IgD-negative memory B cell (primary cell): ENCODE results near the gene EPPIN. TPM values are rescaled to one million over a fixed set of nuclear protein-coding genes. Genes with fewer than 3 reads are reported as not detected.

Source experiments
- H3K27ac Mint-ChIP-seq, 3 donors: one replicate each; pipeline ENCODE4 v1.8.0; 2020 to 2022; ENCODE audit warnings: mild to moderate bottlenecking in 3 of 3, mixed read lengths in 3 of 3, moderate library complexity in 1 of 3
- H3K27me3 Mint-ChIP-seq: one replicate; pipeline ENCODE4 v1.8.0; 2021; ENCODE audit warnings: mixed read lengths
- H3K36me3 Mint-ChIP-seq: one replicate; pipeline ENCODE4 v1.8.0; 2020; ENCODE audit warnings: mild to moderate bottlenecking, mixed read lengths
- H3K4me1 Mint-ChIP-seq, 3 donors: one replicate each; pipeline ENCODE4 v1.8.0; 2020 to 2022; ENCODE audit warnings: mixed read lengths in 3 of 3, mild to moderate bottlenecking in 1 of 3
- H3K4me3 Mint-ChIP-seq, 4 donors: one replicate each; pipeline ENCODE4 v1.8.0; 2020 to 2022; ENCODE audit warnings: mild to moderate bottlenecking in 4 of 4, mixed read lengths in 4 of 4, moderate library complexity in 3 of 4
- H3K9me3 Mint-ChIP-seq, 3 donors: one replicate each; pipeline ENCODE4 v1.8.0; 2020 to 2021; ENCODE audit warnings: mixed read lengths in 3 of 3, mild to moderate bottlenecking in 1 of 3
- polyA plus RNA-seq: library from polyadenylated mRNA; unstranded; fragments of 300-500 nt; fragmentation: Illumina TruSeq; gene quantifications from one replicate; pipeline ENCODE4 v1.2.3, GENCODE V29; 2021

Gene EPPIN
- polyA plus RNA-seq, 1 donor from 2014 or later: not detected

DNA sequence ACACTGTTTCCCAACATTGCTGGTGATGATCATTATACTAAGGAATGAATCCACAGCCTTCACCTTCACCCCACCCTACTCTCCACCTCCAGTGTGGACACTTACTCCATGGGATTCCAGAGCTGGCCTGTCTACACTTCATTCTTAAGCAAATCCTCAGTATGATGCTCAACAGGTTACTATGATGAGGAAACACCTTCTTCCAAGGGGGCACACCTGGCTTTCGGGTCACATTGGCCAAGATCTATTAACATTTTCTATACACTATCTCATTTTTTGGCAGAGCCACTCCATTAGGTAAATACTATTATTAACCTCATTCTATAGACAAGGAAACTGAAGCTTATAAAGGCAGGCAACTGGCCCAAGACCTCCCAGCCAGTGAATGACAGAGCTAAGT, 8.0 kb upstream of the EPPIN start:
- Mint-ChIP-seq H3K36me3 (no peaks in the 10 kb centered on the region), H3K27me3 (peaks cover 21% of the 10 kb centered on the region), H3K27ac (no peak overlapping the region), H3K4me3 (no peak overlapping the region), H3K4me1 (no peaks in the 10 kb centered on the region), H3K9me3 (peaks cover 3 to 7% (median 3%) of the 10 kb centered on the region in 3 donors)

DNA sequence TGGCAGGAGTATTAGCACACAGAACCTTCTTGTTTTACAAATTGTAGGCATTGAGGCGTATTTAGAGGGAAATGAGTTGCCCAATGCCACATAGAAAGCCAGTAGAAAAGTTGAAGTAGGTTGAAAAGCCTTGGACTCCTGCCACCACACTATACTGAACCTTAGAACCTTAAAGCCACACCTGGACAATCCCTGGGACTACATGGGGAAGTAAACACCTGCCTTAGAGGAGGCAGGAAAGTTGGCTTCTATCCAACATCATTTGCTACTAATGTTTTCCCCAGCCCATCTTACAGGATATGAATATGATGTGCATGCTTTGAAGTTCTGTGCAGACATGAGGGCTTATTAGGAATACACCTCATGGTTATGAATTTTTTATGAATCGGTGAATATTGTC, 5.3 kb upstream of the EPPIN start:
- H3K27me3 Mint-ChIP-seq: peaks cover 18% of the 10 kb centered on the region
- no peaks in the 10 kb centered on the region for H3K36me3 Mint-ChIP-seq
- H3K4me3 Mint-ChIP-seq: no peak overlapping the region
- H3K4me1 Mint-ChIP-seq: no peaks in the 10 kb centered on the region
- H3K27ac Mint-ChIP-seq: no peak overlapping the region
- H3K9me3 Mint-ChIP-seq: peaks cover 3 to 7% (median 5%) of the 10 kb centered on the region in 3 donors

DNA sequence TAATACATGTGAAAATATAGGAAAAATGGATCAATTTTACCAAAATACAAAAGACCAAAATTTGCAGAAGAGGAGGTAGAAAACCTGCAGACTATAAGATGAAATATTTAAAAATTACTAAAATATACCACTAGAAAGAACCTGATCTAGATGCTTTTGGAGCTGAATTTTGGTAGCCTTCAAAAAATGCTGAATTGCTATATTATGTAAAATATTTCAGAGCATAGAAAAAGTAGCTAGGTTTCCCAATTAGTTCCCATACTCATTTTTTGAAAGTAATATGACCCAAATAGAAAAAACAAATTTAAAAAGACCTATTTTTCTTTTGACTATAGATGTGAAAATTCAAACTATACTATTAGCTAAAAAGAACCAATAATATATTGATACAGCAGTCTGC, 3.6 kb upstream of the EPPIN start:
- no peaks in the 10 kb centered on the region for H3K4me1 Mint-ChIP-seq
- H3K36me3 Mint-ChIP-seq: no peaks in the 10 kb centered on the region
- H3K9me3 Mint-ChIP-seq: peaks cover 3 to 7% (median 5%) of the 10 kb centered on the region in 3 donors
- no peak overlapping the region for H3K4me3 Mint-ChIP-seq
- H3K27ac Mint-ChIP-seq: no peak overlapping the region
- H3K27me3 Mint-ChIP-seq: peaks cover 24% of the 10 kb centered on the region

DNA sequence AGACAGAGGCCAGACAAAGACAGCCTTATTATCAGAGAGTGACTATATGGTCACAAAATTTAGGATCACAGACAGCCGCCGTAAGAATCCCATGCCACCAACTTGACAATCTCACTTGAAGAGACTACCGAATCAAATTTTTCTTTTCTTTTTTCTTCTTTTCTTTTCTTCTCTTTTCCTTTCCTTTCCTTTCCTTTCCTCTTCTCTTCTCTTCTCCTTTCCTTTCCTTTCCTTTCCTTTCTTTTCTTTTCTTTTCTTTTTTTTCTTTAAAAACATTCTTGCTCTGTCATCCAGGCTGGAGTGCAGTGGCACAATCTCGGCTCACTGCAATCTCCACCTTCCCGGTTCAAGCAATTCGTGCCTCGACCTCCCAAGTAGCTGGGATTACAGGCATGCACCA, 1.2 kb upstream of the EPPIN start:
- Mint-ChIP-seq H3K27ac (no peak overlapping the region), H3K4me3 (no peak overlapping the region), H3K36me3 (no peaks in the 10 kb centered on the region), H3K27me3 (peaks cover 33% of the 10 kb centered on the region), H3K9me3 (peaks cover 3 to 7% (median 5%) of the 10 kb centered on the region in 3 donors), H3K4me1 (no peaks in the 10 kb centered on the region)

DNA sequence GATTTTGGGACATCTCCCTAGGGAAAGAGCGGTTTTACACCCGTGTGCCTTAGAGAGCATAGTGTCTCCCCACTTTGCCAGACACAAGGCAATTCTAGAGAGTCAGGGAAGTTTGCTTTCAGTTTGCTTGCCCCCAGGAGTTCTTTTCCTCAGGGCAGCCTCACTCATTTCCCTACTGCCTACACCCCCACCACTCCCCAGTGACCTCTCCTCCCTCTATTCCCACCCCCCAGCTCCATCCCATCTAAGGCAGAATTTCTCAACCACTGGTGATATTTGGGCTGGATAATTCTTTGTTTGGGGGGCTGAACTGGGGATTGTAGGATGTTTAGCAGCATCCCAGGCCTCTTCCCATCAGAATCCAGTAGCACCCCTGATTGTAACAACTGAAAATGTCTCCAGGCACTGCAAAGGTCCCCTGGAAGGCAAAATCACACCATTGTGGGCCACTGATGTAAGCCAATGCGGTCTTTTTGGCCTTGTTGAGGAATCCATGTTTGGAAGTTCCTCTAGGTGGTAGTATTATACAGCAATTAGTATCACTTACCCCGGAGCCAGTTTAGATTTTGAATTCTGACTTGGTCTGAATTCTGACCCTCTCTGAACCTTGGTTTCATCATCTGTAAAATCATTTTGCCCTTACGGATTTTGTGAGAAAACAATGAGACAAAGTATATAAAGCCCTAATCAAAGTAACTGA, 1.3 kb downstream of the EPPIN start:
- Mint-ChIP-seq H3K4me1 (no peaks in the 10 kb centered on the region), H3K4me3 (no peak overlapping the region), H3K27ac (peak overlapping the region in 1 of 3 donors; percentile 31), H3K36me3 (no peaks in the 10 kb centered on the region), H3K27me3 (peaks cover 38% of the 10 kb centered on the region), H3K9me3 (peaks cover 3 to 5% (median 3%) of the 10 kb centered on the region in 3 donors)

DNA sequence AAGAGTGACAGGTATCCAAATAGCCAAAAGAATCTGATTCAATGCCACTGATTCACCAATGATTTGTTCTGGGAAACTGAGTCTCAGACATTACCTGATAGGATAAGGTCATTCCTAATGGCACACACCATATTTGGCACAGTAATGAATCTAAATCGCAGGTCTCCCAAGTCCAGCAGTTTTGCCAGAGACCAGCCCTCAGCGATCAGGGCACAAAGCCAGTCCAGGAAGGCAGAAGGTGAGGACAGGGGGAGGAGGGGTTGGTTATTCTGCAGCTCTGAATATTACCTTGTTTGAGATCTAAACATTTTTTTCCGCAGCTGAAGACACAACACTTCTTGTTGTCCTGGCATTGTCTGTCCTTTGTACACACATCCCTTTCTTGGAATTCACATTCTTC, 1.9 kb downstream of the EPPIN start:
- peak overlapping the region in 1 of 3 donors; percentile 31 for H3K27ac Mint-ChIP-seq
- H3K9me3 Mint-ChIP-seq: peaks cover under 1 to 4% (median 3%) of the 10 kb centered on the region in 3 donors
- peaks cover 39% of the 10 kb centered on the region for H3K27me3 Mint-ChIP-seq
- no peak overlapping the region for H3K4me3 Mint-ChIP-seq
- H3K4me1 Mint-ChIP-seq: no peaks in the 10 kb centered on the region
- no peaks in the 10 kb centered on the region for H3K36me3 Mint-ChIP-seq

DNA sequence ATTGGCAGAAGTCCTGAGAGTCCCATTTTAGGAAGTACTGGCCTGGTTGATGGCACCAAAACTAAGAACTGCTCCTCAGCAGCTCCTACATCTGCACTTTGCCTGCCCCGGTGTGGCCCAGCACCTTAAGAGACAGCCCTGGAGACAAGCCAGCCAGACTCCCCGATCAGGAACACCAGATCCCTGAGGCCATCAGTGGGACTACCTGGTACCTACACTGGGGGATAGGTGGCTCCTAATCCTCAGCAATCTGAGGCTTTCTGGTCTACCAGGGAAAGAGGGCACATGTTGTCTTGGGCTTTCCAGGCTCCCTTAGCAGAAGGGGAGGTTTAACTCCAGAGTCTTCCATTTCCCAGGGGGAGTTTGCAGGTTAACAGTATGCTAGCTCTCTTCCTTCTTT, 7.8 kb downstream of the EPPIN start, which contains the start of gene WFDC6:
Gene WFDC6, minus strand, starts transcription at position 101 of the 400 bp plus-strand sequence. Its CDS starts 75 bp downstream, at position 26.
- H3K27me3 Mint-ChIP-seq: peaks cover 31% of the 10 kb centered on the region
- peaks cover 0 to 2% (median 0%) of the 10 kb centered on the region in 3 donors for H3K9me3 Mint-ChIP-seq
- no peak within 1 kb of the TSS for H3K27ac Mint-ChIP-seq

DNA sequence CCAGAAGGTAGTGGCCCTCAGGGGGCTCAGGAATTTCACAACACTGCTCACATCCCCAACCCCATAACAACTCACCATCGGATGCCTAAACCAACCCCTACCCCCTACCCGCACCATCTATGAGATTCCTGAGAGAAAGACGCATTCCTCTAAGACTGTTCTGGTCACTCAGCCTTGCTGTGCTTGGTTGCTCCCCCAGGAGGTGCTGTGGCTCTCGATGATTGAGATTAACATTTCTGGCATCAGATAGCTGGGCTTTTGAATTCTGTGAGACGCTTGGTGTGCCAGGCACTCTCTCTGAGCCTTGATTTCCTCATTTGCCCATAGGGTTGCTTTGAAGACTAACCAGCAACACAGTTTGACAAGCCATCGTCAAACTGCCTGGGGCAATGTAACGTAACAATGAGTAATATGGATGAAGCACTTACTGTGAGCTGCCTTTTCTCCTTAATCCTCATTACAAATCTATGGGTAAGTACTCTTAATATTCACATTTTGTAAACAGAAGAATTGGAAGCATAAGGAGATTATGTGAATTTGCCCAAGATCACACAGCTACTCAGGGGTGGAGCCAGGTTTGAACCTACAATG, 8.9 kb downstream of the EPPIN start:
- H3K27ac Mint-ChIP-seq: no peak overlapping the region
- no peaks in the 10 kb centered on the region for H3K4me1 Mint-ChIP-seq
- peaks cover 27% of the 10 kb centered on the region for H3K27me3 Mint-ChIP-seq
- no peaks in the 10 kb centered on the region for H3K36me3 Mint-ChIP-seq
- no peak overlapping the region for H3K4me3 Mint-ChIP-seq
- H3K9me3 Mint-ChIP-seq: peaks cover 0 to 2% (median 0%) of the 10 kb centered on the region in 3 donors

More for the DNA sequence above, 7.8 kb downstream of the EPPIN start, which contains the start of gene WFDC6:
- H3K4me3 Mint-ChIP-seq: no peak within 1 kb of the TSS
- H3K4me1 Mint-ChIP-seq: no peaks in the 10 kb centered on the region
- no peaks in the 10 kb centered on the region for H3K36me3 Mint-ChIP-seq

DNA sequence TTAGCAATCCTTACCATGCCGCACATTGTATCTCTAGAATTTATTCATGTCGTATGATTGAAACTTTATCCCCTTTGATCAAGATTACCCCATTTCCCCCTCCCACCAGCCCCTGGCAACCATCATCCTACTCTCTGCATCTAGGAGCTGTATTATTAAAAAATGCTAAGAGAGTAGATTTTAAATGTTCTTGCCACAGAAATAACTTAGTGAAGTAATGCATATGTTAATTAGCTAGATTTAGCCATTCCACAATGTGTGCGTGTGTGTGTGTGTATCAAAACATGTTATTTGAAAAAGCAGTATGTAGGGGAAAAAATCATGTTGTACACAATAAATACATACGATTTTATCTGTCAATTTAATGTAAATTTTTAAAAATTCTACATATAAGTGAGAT, 19.9 kb downstream of the EPPIN start:
- Mint-ChIP-seq H3K9me3 (no peaks in the 10 kb centered on the region), H3K4me1 (peaks cover 0 to 3% (median under 1%) of the 10 kb centered on the region in 3 donors), H3K27ac (no peak overlapping the region), H3K36me3 (no peaks in the 10 kb centered on the region), H3K27me3 (peaks cover 13% of the 10 kb centered on the region), H3K4me3 (no peak overlapping the region)

DNA sequence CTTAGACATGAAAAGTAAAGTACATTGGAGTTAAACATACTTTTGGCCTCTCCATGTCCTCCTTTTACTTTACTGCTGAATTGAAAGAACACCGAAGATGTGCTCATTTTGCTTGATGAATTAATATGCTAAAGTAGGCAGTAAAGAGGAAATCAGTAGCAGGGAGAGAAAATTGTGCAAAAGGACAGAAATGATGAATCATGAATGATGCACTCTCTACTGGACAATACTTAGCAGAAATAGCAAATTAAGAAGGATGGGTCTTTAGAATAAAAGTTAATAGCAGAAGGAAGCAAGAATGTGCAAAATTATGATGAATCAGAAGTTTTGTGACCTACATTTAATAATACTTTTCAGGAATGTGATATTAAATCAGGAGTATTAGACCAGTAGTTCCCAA, 23.4 kb downstream of the EPPIN start:
- Mint-ChIP-seq H3K4me1 (no peaks in the 10 kb centered on the region), H3K27me3 (peaks cover 15% of the 10 kb centered on the region)

DNA sequence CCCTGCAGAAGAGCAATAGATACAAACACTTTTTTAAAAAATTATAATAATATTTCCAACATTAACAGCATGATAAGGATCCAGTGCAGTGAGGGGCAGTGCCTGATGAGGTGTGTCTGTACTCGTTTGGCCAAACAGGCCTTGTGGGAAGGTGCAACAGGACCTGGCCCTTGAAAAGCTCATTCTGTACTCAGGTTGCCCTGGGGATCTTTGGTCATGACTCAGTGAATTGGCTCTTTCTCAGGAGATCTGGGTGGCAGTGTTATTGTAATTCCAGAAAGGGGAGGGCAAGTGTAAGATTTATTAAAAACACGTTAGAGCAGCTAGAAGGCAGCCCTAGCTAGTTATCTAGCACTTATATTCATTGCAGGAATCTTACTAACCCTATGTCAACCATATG, 28.9 kb downstream of the EPPIN start:
- H3K27ac Mint-ChIP-seq: no peak overlapping the region
- H3K9me3 Mint-ChIP-seq: peaks cover 0 to 3% (median 2%) of the 10 kb centered on the region in 3 donors
- H3K4me1 Mint-ChIP-seq: no peaks in the 10 kb centered on the region
- peaks cover 11% of the 10 kb centered on the region for H3K27me3 Mint-ChIP-seq
- no peak overlapping the region for H3K4me3 Mint-ChIP-seq
- no peaks in the 10 kb centered on the region for H3K36me3 Mint-ChIP-seq

More for the DNA sequence above, 23.4 kb downstream of the EPPIN start:
- H3K27ac Mint-ChIP-seq: no peak overlapping the region
- H3K36me3 Mint-ChIP-seq: no peaks in the 10 kb centered on the region
- H3K4me3 Mint-ChIP-seq: no peak overlapping the region
- peaks cover 0 to 3% (median 0%) of the 10 kb centered on the region in 3 donors for H3K9me3 Mint-ChIP-seq

DNA sequence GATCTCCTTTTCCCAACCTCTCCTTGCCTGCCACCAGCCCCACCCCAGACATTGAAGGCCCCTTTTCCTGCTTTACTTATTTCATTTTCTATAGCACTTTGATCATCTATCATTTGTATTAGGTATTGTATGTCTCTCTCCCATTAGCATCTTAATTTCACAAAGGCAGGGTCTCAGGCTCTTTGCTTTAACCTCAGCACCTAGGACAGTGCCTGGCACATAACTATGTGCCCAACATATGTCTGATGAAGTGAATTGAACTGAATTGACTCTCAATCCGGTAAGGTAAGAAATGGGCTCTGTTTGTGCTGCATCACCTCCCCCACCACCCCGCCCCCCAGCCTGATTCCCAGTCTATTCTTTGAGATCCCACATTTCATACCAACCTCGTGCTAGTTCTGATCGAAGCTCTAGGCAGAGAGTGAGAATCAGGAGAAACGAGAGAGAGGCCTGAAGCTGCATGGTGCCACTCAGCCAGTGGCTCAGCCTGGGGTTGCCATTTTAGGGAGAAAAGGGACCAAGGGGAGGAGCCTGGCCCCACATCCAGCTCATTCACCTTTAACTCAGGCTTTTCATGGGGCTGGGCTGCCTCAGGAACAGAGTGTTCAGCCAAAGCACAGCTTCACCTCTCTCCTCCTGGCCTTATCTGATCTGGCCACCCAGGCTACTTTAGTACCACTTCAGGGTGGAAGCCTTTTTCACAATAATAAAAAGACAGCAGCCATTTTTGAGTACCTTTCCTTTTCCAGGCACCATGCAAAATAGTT, 31.9 kb downstream of the EPPIN start, which contains the start of gene SPINT3:
Gene SPINT3, minus strand, starts transcription at position 476 of the 767 bp plus-strand sequence. Its CDS starts 14 bp downstream, at position 462.
- Mint-ChIP-seq H3K36me3 (no peaks in the 10 kb centered on the region), H3K9me3 (peaks cover 0 to 3% (median 2%) of the 10 kb centered on the region in 3 donors), H3K4me3 (no peak within 1 kb of the TSS), H3K4me1 (no peaks in the 10 kb centered on the region), H3K27ac (no peak within 1 kb of the TSS), H3K27me3 (peaks cover 10% of the 10 kb centered on the region)

DNA sequence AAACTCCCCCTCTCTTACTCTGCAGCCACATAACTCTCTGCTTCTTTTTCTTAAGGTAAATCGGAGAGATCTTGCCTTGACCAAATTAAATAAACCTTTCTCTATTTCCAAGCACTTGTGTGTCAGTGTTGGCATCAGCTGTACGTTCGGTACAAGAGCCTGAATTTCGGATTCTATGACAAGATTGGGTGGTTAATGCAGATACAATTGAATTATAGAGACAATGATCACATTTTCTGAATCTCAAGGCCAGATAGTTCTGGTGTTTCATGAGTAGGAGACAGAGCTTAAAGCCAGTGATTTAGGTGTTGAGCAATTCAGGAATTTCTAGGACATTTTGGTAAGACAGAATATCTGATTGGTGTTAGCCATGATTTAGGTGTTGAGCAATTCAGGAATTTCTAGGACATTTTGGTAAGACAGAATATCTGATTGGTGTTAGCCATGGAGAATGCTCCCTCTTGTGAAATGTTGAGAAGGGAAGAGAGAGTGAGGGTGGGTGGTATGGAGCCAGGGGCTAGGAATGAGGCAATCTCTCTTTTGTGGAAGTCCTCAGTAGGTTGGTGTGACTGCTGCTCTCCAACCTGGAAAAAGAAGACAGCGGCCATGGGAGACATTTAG, 36.8 kb downstream of the EPPIN start:
- Mint-ChIP-seq H3K9me3 (no peaks in the 10 kb centered on the region), H3K36me3 (no peaks in the 10 kb centered on the region), H3K4me3 (no peak overlapping the region), H3K27ac (no peak overlapping the region), H3K27me3 (peaks cover 18% of the 10 kb centered on the region), H3K4me1 (peaks cover 3 to 11% (median 5%) of the 10 kb centered on the region in 3 donors)

DNA sequence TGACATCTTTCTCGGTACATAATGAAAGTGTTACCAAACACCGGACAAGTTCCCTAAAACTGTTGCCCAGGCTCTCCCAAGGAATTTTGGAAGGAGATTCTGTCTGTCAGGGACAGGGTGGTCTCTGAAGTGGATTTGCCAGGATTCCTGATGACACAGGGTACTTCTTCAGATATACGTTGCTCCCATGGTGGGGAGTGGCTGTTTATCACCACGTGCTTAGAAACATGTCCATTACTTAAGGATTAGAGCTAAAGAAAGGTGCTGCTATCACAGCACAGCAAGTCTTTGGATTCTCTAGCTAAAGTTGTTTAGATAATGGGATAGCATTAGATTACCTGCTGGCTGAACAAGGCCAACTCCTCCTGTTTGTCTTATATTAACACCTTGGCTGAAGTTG, 38.1 kb downstream of the EPPIN start:
- H3K9me3 Mint-ChIP-seq: no peaks in the 10 kb centered on the region
- no peak overlapping the region for H3K27ac Mint-ChIP-seq
- peaks cover 19% of the 10 kb centered on the region for H3K27me3 Mint-ChIP-seq
- H3K4me3 Mint-ChIP-seq: no peak overlapping the region
- peaks cover under 1% of the 10 kb centered on the region for H3K36me3 Mint-ChIP-seq
- H3K4me1 Mint-ChIP-seq: peaks cover 3 to 11% (median 5%) of the 10 kb centered on the region in 3 donors
